Glutamatergic neuron (in vitro differentiated cells): ENCODE measurements around the gene NUDT3. TPM values are rescaled to one million over a fixed set of nuclear protein-coding genes. Genes with fewer than 3 reads are reported as not detected.
"Not testable (repeated sequence)": the region's sequence is repeated elsewhere in the genome, so short reads cannot be mapped to it uniquely, and the experiment has no call there.

Source experiments
- DNase-seq: peaks from one replicate; pipeline ENCODE4 v3.0.0; 2022
- H3K27ac Mint-ChIP-seq: one replicate; pipeline ENCODE4 v1.8.0; 2020; ENCODE audit warnings: mild to moderate bottlenecking, mixed read lengths, inconsistent platforms; ENCODE audit not compliant: unreplicated experiment
- H3K27me3 Mint-ChIP-seq: one replicate; pipeline ENCODE4 v1.8.0; 2020; ENCODE audit warnings: mild to moderate bottlenecking, moderate library complexity, mixed read lengths, inconsistent platforms; ENCODE audit not compliant: unreplicated experiment
- H3K36me3 Mint-ChIP-seq: one replicate; pipeline ENCODE4 v1.8.0; 2020; ENCODE audit warnings: mild to moderate bottlenecking, mixed read lengths, inconsistent platforms; ENCODE audit not compliant: unreplicated experiment
- H3K4me1 Mint-ChIP-seq: one replicate; pipeline ENCODE4 v1.8.0; 2020; ENCODE audit warnings: mild to moderate bottlenecking, low read depth, mixed read lengths, inconsistent platforms; ENCODE audit not compliant: unreplicated experiment
- H3K4me3 Mint-ChIP-seq: one replicate; pipeline ENCODE4 v1.8.0; 2020; ENCODE audit warnings: mild to moderate bottlenecking, mixed read lengths, inconsistent platforms; ENCODE audit not compliant: unreplicated experiment
- H3K9me3 Mint-ChIP-seq: one replicate; pipeline ENCODE4 v1.8.0; 2020; ENCODE audit warnings: mild to moderate bottlenecking, moderate library complexity, mixed read lengths, inconsistent platforms; ENCODE audit not compliant: unreplicated experiment
- CTCF ChIP-seq: fragments of 200-600 bp; sonication (generic); IDR thresholded peaks from one replicate; pipeline ENCODE4 v1.5.0; 2021; ENCODE audit not compliant: partially characterized antibody, unreplicated experiment
- total RNA-seq: library from RNA; stranded (reverse); fragmentation: NEBNext Ultra II Directional; extraction: Animal tissue kit (Norgen Biotek cat#: 25700); gene quantifications from one replicate; pipeline ENCODE4 v1.2.1, GENCODE V29; 2021; ENCODE audit not compliant: unreplicated experiment

NUDT3 gene
- total RNA-seq, 1 donor from 2014 or later, result 76.1 TPM

GRCh38 chr6:34414999-34415858 lies 22.8 kb upstream of the NUDT3 start:
- no peak for TF ChIP-seq CTCF
- Mint-ChIP-seq H3K27ac (no peak overlapping the region), H3K27me3 (no peaks in the 10 kb centered on the region), H3K9me3 (no peaks in the 10 kb centered on the region), H3K36me3 (no peaks in the 10 kb centered on the region), H3K4me3 (no peak overlapping the region), H3K4me1 (no peaks in the 10 kb centered on the region)
- DNase-seq, result no peak

- H3K9me3 Mint-ChIP-seq, result no peaks in the 10 kb centered on the region
- no peak for TF ChIP-seq CTCF
- H3K4me1 Mint-ChIP-seq, result no peaks in the 10 kb centered on the region
- H3K36me3 Mint-ChIP-seq, result no peaks in the 10 kb centered on the region
- no peak for DNase-seq
- H3K27me3 Mint-ChIP-seq, result no peaks in the 10 kb centered on the region
- no peak overlapping the region for H3K27ac Mint-ChIP-seq
- no peak overlapping the region for H3K4me3 Mint-ChIP-seq
These were observed 20.3 kb upstream of the NUDT3 start for GRCh38 chr6:34412643-34413214.

- Mint-ChIP-seq H3K4me1 (no peaks in the 10 kb centered on the region), H3K4me3 (no peak overlapping the region), H3K27ac (no peak overlapping the region), H3K27me3 (no peaks in the 10 kb centered on the region), H3K36me3 (no peaks in the 10 kb centered on the region), H3K9me3 (no peaks in the 10 kb centered on the region)
- DNase-seq, result no peak
- no peak for TF ChIP-seq CTCF
These were observed 19.5 kb upstream of the NUDT3 start for GRCh38 chr6:34412016-34412415.

GRCh38 chr6:34407915-34408314 lies 15.4 kb upstream of the NUDT3 start:
- not testable (repeated sequence) for H3K36me3 Mint-ChIP-seq, H3K4me3 Mint-ChIP-seq, H3K4me1 Mint-ChIP-seq, DNase-seq, H3K9me3 Mint-ChIP-seq, H3K27me3 Mint-ChIP-seq, H3K27ac Mint-ChIP-seq

GRCh38 chr6:34396518-34396917 lies 4.0 kb upstream of the NUDT3 start:
- no peak for DNase-seq
- TF ChIP-seq CTCF, result no peak
- no peak overlapping the region for H3K27ac Mint-ChIP-seq
- peaks cover 5% of the 10 kb centered on the region for H3K36me3 Mint-ChIP-seq
- no peak overlapping the region for H3K4me3 Mint-ChIP-seq
- peaks cover 6% of the 10 kb centered on the region for H3K27me3 Mint-ChIP-seq
- peaks cover 11% of the 10 kb centered on the region for H3K9me3 Mint-ChIP-seq
- no peaks in the 10 kb centered on the region for H3K4me1 Mint-ChIP-seq
